Epithelial cell of esophagus (primary cell): ENCODE measurements around the gene SMARCA4.

Experiments used
- DNase-seq: peaks from one replicate; pipeline ENCODE4 v3.0.0; 2010; ENCODE audit warnings: low read depth
- H3K4me3 ChIP-seq: 2 replicates; pipeline ENCODE4 v1.5.1; 2011; ENCODE audit warnings: mild to moderate bottlenecking, low read length, control low read depth
- TF ChIP-seq, protein P1 (sequence below): IDR thresholded peaks from 2 replicates; pipeline ENCODE4 v1.5.1; 2011; ENCODE audit warnings: low read depth, mild to moderate bottlenecking, low read length, control low read depth, inconsistent platforms; ENCODE audit not compliant: insufficient read depth; ENCODE audit errors: missing control alignments

SMARCA4 gene

GRCh38 chr19:11020423-11020822 lies 59.6 kb downstream of the SMARCA4 start:
- TF ChIP-seq, protein P1, sequence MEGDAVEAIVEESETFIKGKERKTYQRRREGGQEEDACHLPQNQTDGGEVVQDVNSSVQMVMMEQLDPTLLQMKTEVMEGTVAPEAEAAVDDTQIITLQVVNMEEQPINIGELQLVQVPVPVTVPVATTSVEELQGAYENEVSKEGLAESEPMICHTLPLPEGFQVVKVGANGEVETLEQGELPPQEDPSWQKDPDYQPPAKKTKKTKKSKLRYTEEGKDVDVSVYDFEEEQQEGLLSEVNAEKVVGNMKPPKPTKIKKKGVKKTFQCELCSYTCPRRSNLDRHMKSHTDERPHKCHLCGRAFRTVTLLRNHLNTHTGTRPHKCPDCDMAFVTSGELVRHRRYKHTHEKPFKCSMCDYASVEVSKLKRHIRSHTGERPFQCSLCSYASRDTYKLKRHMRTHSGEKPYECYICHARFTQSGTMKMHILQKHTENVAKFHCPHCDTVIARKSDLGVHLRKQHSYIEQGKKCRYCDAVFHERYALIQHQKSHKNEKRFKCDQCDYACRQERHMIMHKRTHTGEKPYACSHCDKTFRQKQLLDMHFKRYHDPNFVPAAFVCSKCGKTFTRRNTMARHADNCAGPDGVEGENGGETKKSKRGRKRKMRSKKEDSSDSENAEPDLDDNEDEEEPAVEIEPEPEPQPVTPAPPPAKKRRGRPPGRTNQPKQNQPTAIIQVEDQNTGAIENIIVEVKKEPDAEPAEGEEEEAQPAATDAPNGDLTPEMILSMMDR: no peak
- DNase-seq: no peak
- H3K4me3 ChIP-seq: no peak overlapping the region

- TF ChIP-seq, protein P1: no peak
- no peak overlapping the region for H3K4me3 ChIP-seq
- DNase-seq: no peak
Measured at GRCh38 chr19:11020982-11021759, 60.3 kb downstream of the SMARCA4 start.

- DNase-seq: no peak
- TF ChIP-seq, protein P1: no peak
- H3K4me3 ChIP-seq: no peak overlapping the region
Measured at GRCh38 chr19:11021760-11022144, 60.9 kb downstream of the SMARCA4 start.

GRCh38 chr19:11023016-11023415 lies 62.2 kb downstream of the SMARCA4 start:
- no peak for DNase-seq
- H3K4me3 ChIP-seq: no peak overlapping the region
- TF ChIP-seq, protein P1: no peak

GRCh38 chr19:11023710-11024109 lies 62.9 kb downstream of the SMARCA4 start:
- TF ChIP-seq, protein P1: no peak
- DNase-seq: no peak
- no peak overlapping the region for H3K4me3 ChIP-seq

DNA sequence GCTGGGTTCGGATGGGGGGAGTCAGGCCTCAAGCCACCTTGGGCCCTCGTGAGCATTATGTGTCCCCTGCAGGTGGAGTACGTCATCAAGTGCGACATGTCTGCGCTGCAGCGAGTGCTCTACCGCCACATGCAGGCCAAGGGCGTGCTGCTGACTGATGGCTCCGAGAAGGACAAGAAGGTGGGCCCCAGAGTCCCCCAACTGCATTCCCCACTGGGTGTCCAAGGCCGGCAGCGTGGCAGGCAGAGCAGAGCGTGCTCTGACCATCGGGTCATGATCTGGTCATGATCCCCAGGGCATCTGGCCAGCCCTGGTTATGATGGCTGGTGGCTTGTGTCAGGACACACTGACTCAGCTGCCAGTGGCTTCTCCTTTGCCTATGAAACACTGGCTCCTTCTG lies 63.4 kb downstream of the SMARCA4 start:
- TF ChIP-seq, protein P1: no peak
- H3K4me3 ChIP-seq: no peak overlapping the region
- DNase-seq: no peak

DNA sequence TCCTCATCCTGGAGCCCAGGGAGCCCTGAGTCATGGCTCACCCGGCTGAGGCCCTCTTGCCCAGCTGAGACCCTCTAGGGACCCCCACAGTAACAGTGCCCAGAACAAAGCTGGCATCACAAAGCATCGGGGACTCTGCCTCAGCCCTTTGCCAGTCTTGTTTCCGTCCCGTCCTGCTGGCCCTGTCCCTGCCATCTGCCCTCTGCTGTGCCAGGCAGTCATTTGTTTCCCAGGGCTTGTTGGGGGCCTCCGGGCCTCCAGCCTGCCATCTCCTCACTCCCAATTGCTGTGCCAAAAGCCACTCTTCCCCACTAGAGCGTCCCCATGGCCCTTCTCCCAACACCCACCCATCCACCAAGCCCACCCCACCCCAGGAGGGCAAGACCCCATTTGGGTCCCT lies 64.2 kb downstream of the SMARCA4 start:
- TF ChIP-seq, protein P1: no peak

More for the DNA sequence above, 64.2 kb downstream of the SMARCA4 start:
- no peak overlapping the region for H3K4me3 ChIP-seq
- no peak for DNase-seq
